OCI-M2 (cell line): ENCODE results near the gene DCAF16.

ENCODE experiments used
- DNase-seq: peaks from one replicate; lab custom pipeline; 2025; ENCODE audit not compliant: unreplicated experiment; lab: John Stamatoyannopoulos, UW

The DCAF16 gene

GRCh38 chr4:17785858-17786257 lies 24.7 kb downstream of the DCAF16 start:
- no peak for DNase-seq

- no peak for DNase-seq
Measured at GRCh38 chr4:17781300-17782287, 29.0 kb downstream of the DCAF16 start, which contains the start of gene FAM184B. Gene FAM184B, minus strand, starts transcription at chr4:17781621. Its CDS starts 322 bp downstream, at chr4:17781299.

GRCh38 chr4:17780501-17781299 lies 29.9 kb downstream of the DCAF16 start:
- DNase-seq, result no peak

- DNase-seq, result no peak
Measured at GRCh38 chr4:17778431-17778830, 32.1 kb downstream of the DCAF16 start.

- no peak for DNase-seq
Measured at GRCh38 chr4:17773135-17773698, 37.3 kb downstream of the DCAF16 start.

- DNase-seq, result no peak
Measured at GRCh38 chr4:17771284-17771908, 39.2 kb downstream of the DCAF16 start.

GRCh38 chr4:17770845-17771244 lies 39.7 kb downstream of the DCAF16 start:
- DNase-seq, result no peak

GRCh38 chr4:17769406-17770174 lies 41.0 kb downstream of the DCAF16 start:
- DNase-seq, result no peak

GRCh38 chr4:17766826-17767458 lies 43.6 kb downstream of the DCAF16 start:
- no peak for DNase-seq

- DNase-seq, result no peak
Measured at GRCh38 chr4:17765514-17766286, 44.9 kb downstream of the DCAF16 start.

GRCh38 chr4:17763931-17764330 lies 46.6 kb downstream of the DCAF16 start:
- no peak for DNase-seq

GRCh38 chr4:17763416-17763815 lies 47.1 kb downstream of the DCAF16 start:
- DNase-seq, result no peak

- no peak for DNase-seq
Measured at GRCh38 chr4:17762726-17763125, 47.8 kb downstream of the DCAF16 start.

- no peak for DNase-seq
Measured at GRCh38 chr4:17761062-17761461, 49.5 kb downstream of the DCAF16 start.

GRCh38 chr4:17760626-17761025 lies 49.9 kb downstream of the DCAF16 start:
- no peak for DNase-seq

GRCh38 chr4:17758485-17758884 lies 52.1 kb downstream of the DCAF16 start:
- DNase-seq, result no peak

- no peak for DNase-seq
Measured at GRCh38 chr4:17757621-17758020, 52.9 kb downstream of the DCAF16 start.

- no peak for DNase-seq
Measured at GRCh38 chr4:17753646-17754045, 56.9 kb downstream of the DCAF16 start.
